Stimulated activated CD4-positive, alpha-beta T cell treated with anti-CD3 and anti-CD28 coated beads, Interleukin-1b, Interleukin-23, amount 100 ng/mL, for 48 hours (primary cell): ENCODE data around the gene ADD1.
"Not testable (repeated sequence)": the region's sequence is repeated elsewhere in the genome, so short reads cannot be mapped to it uniquely, and the experiment has no call there.

Experiments
- DNase-seq: peaks from one replicate; pipeline ENCODE4 v3.0.0-alpha.2; 2020

Gene ADD1

DNA sequence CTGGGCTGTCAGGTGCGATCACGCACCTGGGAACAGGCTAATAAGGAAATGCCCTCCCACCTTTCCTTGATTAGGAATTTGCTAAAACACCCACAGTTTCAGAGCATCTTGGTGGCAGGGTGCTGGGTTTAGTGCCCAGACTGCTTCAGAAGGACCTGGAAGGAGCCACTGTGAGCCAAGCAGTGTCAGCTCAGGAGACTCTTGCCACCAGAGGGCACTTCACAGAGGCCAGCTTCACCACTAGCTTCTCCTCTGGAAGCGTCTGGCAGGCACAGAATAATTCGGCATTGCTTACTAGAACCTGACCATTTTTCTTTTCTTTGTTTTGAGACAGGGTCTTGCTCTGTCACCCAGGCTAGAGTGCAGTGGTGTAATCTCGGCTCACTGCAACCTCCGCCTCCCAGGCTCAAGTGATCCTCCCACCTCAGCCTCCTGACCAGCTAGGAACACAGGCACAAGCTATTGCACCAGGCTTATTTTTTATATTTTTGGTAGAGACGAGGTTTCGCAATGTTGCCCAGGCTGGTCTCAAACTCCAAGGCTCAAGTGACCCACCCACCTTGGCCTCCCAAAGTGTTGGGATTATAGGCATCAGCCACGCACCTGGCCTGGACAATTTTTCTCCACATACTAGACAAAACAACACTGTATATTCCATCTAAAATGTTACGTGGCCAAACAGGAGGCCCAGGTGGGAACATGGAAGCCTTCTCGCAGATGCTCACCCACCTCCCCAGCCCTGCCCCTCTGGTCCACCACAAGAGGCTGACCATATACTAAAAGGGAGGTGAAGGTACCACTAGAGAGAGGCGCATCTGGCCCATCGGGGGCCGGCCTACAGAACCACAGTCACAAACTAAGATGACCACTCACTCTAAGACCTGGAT lies 105.5 kb downstream of the ADD1 start:
- no peak for DNase-seq

DNA sequence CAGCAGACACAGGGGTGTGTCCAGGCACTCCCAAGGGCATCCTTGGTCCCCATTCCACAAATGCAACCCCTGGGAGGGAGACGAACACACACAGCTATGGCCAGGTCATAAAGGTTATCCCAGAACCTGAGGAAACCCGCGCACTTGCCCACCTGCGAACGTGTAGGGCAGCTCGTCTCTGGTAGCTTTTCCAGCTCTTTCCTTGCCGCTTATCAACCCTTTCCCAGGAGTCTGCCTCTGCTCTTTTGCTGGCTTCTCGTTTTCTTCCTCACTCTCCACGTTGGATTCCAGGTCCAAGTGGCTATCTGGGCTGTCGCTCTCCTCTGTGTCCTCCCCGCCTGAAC lies 106.1 kb downstream of the ADD1 start:
- no peak for DNase-seq

DNA sequence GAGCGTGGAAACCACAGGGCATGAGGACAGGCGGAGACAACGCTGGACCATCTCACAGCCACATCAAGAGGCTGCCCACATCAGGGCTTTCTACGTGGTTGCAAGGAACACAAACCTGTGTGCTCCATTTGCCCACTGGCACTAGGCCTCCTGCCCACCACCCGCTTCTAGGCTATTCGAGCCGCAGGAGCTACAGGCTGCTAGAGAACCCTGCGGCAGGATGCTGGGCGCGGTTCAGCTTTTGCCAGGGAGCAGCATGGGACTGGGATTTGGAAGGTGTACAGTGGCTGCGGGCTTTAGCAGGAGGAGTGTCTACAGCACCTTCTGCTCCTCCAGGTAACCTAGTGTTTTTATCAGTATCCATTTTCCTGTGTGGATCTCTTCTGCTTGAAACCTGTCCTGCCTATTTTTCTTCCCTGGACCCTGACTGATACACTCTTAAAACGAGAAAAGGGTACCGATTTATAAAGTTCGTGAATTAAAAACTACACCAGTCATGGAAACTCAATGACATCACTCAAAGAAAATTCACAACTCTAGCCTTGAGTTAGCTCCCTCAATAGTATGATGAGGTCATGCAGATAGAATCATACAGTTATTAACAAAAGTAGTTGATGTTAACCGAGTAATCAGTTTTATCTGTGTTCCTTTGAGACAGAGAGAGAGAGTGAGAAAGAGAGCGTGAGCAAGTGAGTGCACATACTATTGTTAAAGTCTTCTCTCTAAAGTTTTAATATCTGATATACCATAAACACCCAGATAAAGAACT lies 106.8 kb downstream of the ADD1 start:
- no peak for DNase-seq

DNA sequence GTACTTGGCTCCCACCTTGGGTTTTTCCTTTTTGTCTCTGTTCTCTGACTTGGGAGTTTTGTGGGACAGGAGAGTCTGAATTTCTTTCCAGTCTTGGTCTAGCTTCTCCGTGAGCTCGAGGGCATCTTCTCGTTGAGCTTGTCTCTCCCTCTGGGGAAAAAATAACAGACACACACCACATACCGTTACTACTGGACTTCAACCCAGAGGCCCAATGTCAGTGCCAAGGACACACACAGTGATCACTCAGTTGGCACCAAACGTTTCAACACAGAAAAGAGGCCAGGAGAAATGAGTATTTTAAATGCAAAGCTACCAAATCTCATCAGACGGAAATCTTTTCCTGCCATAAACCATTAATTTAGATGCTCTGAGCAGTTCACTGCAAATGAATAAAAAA lies 109.9 kb downstream of the ADD1 start:
- no peak for DNase-seq

DNA sequence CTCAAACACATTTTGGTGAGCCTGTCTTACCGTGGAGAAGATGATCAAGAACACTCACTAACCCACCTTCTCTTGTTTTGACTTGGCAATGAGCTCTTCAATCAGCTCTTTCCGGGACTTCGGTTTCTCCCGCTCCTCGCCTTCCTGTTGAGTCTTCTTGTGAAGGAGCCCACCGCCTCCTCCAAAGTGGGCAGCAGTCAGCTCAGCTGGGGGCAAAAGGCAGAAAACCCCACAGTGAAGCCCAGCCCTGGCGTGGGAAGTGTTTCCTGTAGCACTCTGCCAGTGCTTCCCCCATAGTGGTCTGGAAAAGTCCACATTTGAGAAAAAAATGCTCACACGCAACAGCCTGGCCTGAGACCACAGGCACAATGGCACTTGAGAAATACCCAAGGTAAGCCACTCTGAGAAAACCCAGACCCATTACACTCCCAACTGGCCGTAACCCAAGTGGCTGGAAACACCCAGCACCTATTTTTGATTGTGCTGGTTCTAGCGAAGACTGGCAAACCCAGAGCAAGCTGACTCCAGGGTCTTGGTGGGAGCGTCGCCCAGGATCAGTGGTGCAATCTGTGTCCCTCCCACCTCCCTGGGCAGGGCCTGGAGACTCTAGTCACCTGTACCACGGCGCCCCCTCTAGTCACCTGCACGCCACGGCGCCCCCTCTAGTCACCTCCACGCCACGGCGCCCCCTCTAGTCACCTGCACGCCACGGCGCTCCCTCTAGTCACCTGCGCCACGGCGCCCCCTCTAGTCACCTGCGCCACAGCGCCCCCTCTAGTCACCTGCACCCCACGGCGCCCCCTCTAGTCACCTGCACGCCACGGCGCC lies 110.9 kb downstream of the ADD1 start:
- peak; percentile 88 for DNase-seq

DNA sequence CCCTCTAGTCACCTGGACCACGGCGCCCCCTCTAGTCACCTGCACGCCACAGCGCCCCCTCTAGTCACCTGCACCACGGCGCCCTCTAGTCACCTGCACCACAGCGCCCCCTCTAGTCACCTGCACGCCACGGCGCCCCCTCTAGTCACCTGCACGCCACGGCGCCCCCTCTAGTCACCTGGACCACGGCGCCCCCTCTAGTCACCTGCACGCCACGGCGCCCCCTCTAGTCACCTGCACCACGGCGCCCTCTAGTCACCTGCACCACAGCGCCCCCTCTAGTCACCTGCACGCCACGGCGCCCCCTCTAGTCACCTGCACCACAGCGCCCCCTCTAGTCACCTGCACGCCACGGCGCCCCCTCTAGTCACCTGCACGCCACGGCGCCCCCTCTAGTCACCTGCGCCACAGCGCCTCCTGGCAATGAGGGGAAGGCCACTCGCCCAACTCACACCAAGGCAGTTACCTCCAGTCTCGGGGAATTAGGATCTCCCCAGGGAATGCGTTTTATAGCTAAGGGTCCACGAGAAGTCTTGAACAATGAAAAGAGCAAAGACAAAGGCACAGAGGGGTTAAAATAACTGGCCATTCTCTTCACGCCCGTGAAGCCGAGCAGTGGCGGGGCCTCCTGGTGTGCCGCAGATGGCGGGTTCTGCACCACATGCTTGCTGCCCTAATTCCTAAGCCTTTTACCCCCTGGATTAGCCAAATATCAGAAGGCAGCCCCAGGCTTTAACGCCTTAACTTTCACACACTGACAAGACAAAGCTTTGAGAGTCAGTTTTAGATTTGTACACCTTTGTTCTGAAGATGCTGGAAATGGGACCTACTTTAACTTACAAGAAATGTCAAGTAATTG lies 111.8 kb downstream of the ADD1 start:
- not testable (repeated sequence) for DNase-seq

DNA sequence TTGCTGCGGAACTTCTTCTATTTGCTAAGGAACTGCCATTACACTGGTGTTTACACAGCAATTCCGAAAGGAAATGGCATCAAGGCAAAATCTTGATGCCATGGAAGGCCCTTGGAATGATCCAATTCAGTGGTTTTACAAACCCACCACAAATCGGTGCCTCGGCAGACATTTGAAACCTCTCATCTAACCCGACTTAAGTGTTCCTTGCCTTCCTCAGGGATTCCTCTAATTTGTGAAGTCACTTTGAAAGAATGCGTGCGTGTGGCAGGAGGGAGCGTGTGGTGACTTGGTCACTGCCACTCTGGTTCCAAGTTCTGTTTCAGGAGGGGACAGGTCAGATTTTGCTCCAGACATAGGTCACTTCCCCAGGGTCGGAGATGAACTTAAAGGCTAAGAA lies 114.8 kb downstream of the ADD1 start:
- DNase-seq: no peak

DNA sequence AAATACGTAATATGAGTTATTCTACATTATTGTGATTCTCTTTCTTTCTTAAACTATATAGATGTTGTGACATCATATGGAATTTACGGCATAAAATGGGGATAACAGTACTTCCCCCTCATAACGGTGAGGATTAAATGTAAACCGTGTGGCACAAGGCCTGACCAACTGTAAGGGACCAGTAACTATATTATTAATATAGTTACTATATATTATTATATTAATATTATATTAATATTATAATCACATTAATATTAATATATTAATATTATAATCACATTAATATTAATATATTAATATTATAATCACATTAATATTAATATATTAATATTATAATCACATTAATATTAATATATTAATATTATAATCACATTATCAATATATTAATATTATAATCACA lies 116.8 kb downstream of the ADD1 start:
- not testable (repeated sequence) for DNase-seq

DNA sequence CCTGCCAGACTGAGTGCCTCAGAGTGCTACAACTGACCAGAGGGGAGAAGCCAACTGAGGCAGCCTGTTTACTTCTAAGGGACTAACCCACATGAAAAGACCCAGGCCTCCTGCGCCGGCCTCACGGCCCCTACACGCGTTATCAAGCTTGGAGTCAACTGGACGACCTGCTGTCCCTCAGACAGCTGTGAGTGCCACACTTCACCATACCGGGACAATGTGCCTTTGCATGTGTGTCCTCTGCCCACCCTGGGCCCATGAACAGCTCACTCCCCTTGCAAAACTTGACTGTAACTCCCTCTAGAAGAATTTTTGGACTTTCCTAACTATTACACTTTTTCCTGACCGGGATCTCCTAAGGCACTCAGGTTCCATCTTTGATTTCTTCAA lies 117.8 kb downstream of the ADD1 start:
- DNase-seq: no peak

DNA sequence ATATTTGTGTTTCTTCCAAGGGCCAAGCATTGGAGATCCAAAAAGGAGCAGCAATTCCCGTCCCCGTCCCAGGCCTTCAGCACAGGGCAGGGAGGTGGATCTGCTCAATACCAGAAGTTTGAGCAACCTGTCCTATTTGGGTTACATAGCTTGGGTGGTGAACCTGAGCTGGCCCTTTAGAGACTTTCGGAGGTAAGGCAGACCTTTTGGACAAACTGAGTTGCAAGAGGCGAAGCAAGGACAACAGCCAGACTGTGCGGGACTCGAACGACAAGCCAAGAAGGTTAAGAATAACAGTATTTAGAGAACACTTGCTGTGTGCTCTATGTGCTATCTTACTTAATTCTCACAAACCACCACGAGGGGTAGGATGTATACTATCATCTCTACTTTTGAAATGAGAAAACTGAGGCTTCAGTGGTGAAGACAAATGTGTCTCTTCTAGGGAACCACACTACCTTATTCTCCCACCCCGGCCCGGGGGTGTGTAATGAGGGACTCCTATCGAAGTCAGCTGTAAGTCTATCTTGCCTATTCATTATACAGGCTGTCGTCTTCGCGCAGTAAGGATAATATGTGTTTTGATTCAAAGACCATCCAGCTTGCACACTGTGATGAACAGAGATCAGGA lies 118.3 kb downstream of the ADD1 start:
- peak; percentile 81 for DNase-seq

DNA sequence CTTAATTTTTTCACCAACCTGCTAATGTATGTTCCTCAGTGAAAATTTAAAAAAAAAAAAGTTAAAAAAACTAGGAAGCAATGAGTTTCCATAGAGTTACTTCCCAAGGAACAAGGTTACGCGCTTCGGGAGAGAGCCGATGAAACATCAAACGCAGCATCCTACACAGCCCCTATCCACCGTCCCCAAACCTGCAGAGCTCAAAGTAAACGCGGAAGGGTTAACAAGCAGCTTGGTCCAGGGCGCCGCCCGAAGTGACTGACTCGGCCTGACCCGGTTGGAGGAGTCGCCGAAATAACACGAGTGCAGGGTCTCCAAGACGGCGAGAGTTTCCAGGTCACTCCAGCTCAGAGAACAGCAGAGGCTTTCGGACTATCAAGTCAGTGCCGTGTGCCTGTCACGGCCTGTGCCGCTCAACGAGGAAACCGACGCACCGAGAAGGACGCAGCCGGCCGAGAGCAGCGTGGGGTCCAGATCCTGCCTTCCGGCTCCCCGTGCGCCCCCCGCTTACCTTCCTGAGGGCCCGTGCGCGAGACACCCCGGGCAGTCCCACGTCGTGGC lies 119.0 kb downstream of the ADD1 start:
- DNase-seq: peak; percentile 57

DNA sequence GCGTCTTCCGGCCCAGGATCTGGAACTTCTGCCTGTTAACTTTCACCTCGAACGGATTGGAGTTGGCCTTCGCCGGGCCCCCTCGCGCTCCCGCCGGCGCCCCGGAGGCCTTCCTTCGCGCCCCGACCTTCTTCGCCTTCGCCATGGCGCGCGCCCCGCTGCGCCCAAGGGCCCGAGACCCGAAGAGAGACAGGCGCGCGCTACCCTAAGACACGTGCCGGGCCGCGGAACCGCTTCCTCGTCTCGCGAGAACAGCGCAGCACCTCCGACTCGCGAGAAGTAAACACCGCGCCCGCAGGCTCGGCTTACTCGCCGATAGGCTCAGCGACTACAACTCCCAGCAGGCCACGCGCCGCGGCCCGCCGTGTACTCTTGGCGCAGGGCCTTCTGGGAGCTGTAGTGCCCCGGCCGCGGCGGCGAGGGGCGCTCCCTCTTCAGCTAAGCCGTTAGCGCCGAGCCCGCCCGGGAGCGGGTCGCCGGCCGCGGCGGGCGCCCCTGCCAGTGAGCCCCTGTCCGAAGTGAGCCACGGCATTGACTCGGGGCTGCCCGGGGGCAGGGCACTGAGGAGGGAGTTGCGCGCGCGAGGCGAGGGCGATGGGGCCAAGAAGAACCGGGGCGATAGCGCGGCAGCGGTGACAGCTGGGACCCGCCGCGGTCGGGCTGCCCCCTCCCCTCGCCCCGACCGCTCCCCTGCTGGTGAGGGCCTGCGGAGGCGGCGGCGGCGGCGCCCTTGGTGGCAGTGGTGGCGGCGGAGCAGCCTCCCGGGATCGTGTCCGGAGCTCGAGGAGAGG lies 119.7 kb downstream of the ADD1 start, which contains the start of the genes GRK4 and NOP14:
GRK4 (plus strand) TSS at position 397 of the 791 bp plus-strand sequence. CDS start 500 bp downstream, outside the sequence.
NOP14 (minus strand) TSS at position 232 of the 791 bp plus-strand sequence; CDS start at position 145, 87 bp downstream.
- peak; percentile 98 for DNase-seq

DNA sequence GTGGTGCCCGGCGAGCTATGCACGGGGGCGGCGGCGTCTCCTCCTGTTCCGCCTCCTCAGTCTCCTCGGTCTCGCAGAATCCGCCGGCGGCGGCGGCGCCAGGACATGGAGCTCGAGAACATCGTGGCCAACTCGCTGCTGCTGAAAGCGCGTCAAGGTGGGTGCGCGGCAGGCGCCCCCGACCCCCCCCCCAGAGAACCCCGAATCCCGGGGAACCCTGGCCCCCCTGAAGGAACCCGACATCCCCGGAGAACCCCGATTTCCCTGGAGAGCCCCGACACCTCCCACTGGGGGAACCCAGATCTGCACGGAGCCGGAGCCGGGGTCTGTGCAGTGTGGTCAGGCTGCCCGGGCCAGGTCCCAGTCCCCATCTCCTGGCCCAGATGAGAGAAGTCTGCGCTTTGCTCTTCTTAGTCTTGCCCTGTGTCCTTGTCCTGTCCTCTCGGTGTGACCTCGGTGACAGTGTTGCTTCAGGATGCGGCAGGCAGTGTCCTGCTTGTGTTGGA lies 120.4 kb downstream of the ADD1 start:
- DNase-seq: peak; percentile 46

DNA sequence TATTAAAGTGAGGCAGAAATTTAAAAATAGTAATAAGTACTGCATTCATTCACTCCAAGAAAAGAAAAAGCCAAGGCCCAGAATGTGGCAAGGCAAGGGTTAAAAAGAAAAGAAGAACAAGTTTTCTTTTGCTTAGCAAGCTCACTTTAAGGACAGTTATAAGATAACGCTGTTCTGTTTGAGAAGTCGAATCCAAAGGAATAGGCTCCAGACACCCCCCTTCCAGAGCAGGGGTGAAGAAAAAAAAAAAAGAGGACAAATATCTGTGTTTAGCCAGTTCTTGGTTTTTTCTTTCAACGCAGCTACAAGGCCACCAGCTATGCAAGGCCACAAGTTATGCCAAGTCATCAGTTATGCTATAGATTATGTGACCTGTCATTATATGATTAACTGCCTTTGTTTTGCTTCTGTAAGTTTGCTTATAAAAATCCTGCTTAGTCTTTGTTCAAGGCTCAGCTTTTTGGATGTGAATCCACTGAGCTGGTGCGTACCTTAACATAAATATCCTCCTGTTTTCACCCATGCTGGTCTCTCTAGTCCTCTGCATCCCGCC lies 121.1 kb downstream of the ADD1 start:
- no peak for DNase-seq

DNA sequence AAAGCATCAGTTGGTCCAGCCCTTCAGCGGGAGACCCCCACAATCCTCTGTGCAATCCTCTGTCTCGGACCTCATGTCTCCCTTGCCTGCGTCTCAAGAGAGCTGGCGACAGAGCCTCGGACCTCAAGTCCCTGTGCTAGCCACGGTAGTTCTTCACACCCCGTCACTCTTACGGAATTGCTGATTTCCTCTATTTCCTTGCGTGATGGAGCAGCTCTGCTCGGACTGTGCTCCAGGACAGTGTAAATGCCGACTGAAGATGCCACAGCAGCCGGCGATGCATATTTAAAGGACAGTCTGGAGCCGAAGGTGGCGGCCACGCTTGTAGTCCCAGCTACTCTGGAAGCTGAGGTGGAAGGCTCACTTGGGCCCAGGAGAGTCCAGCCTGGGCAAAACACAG lies 121.6 kb downstream of the ADD1 start:
- DNase-seq: no peak

DNA sequence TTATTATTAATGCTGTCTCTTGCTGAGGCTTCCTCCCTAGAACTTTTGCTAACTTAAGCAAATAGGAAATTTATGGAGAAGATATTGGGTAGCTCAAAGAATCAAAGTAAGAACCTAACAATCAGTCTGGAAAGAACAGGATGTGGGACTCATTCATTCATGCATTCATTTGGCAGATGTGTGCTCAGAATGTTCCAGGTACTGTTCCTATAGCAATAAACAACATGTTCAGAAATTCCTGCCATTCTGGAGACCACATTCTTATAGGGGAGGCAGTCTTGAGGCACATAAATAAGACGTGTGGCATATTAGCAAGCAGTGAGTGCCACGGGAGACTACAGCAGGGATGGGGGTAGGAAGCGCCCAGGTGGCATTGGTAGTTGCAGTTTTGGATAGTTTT lies 124.7 kb downstream of the ADD1 start:
- no peak for DNase-seq

DNA sequence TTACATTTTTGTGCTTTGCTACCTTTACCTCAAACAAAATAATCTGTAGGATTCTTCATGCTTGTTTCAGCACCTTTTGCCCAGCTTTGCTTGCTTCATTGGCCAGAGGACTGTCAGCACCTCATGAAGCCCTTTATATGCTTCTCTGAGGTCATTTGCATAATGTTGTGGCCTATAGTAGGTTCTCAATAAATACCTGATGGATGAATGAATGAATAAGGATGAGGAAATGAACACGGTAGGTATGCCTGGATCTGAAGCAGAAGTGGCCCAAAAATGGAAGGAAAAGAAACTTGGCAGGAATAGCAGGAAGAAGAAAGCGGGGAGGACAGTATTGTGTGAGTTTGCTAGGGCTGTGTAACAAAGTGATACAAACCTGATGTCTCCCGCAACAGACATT lies 127.6 kb downstream of the ADD1 start:
- no peak for DNase-seq

DNA sequence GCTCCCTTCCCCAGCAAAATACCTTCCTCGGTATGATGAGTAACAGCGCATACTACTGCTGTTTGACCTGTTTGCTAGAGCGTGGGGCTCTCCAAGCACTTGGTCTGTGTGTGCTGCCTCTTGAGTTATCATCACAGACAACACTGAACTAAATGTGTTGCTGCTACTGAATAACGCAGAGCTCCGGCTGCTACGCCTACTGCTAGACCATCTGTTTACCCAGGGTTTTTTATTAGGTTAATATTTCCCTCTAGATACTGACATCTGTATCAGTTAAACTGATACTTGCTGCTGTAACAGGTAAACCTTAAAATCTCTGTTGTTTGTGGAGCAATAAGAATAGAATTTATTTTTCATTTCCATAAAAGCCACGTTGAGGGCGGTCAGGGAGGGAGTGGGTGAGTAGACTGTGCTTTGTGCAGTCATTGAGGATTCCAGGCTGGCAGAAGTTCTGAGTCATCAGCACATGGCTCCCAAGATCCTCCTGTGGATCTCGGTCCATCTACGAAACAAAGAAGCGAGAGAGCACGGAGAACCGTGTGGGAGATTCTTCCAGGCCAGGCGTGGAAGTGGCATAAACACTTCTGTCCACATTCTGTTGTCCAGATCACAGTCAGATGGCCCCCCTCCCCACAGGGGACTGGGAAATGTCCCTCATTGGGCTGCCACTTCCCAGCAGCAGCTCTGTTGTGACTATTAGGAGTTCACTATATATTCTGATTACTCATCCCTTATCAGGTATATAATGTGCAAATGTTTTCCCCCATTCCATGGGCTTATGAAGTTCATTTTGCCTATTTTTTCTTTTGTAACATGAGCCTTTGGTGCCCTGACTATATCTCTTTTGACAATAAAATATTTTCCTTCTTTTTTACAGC lies 133.8 kb downstream of the ADD1 start:
- DNase-seq: no peak
